Gastroesophageal sphincter (tissue), 3 donors: ENCODE data around the gene FCAR.
"Not testable (repeated sequence)": the region's sequence is repeated elsewhere in the genome, so short reads cannot be mapped to it uniquely, and the experiment has no call there.

Source experiments
- CTCF ChIP-seq, 4 experiments: fragments of 200-600 bp in 2 of 4; fragments of 450-650 bp in 2 of 4; sonication (generic) in 1 of 4; IDR thresholded peaks; one replicate each; pipeline ENCODE4 v1.5.1; 2017 to 2019; ENCODE audit warnings: antibody characterized with exemption in 4 of 4, mild to moderate bottlenecking in 2 of 4, moderate library complexity in 2 of 4
- EP300 ChIP-seq: sonication (generic); formaldehyde crosslinking; IDR thresholded peaks from one replicate; pipeline ENCODE4 v1.6.1; 2017; ENCODE audit warnings: antibody characterized with exemption, mild to moderate bottlenecking
- POLR2A ChIP-seq, 2 donors: fragments of 450-650 bp; IDR thresholded peaks; one replicate each; pipeline ENCODE4 v1.6.1; 2017; ENCODE audit warnings: antibody characterized with exemption in 2 of 2, mild to moderate bottlenecking in 2 of 2, moderate library complexity in 1 of 2
- POLR2AphosphoS5 ChIP-seq: sonication (generic); formaldehyde crosslinking; IDR thresholded peaks from one replicate; pipeline ENCODE4 v1.6.1; 2017; ENCODE audit warnings: antibody characterized with exemption

DNA sequence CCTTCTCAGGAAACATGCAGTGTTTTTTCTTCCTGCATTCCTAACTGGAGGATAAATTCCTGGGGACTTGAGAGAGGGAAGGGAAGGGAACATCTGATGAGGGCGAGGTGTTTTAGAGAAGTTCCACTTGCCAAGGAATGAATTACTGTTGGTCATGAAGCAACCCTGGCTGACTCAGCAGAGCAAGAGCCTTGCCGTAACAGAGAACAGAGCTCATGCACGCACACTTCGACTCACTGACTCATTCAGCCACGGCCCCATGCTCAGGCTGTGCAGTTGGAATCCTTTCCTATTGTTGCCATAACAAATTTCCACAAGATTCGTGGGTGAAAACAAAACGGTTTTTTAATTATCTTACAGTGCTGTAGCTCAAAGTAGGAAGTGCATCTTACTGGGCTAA is 48.7 kb upstream of the FCAR start:
- not testable (repeated sequence) for TF ChIP-seq CTCF (IDR thresholded peaks at IDR 0.05); POLR2A (IDR thresholded peaks at IDR 0.05); POLR2AphosphoS5; EP300
